DOHH2 (cell line): ENCODE measurements around the gene MBD5.

Source experiments
- CTCF ChIP-seq: fragments of 200-600 bp; sonication (generic); IDR thresholded peaks from one replicate; pipeline ENCODE4 v1.5.1; 2014; ENCODE audit warnings: antibody characterized with exemption, mild to moderate bottlenecking, low read depth, low read length; ENCODE audit not compliant: poor library complexity, severe bottlenecking
- EZH2phosphoT487 ChIP-seq: fragments of 200-600 bp; sonication (generic); IDR thresholded peaks from 2 replicates; pipeline ENCODE4 v1.6.1; 2017; ENCODE audit warnings: borderline replicate concordance, mild to moderate bottlenecking, antibody characterized with exemption, low read length, moderate library complexity, mixed read lengths

GRCh38 chr2:148410899-148411298 is 390.0 kb downstream of the MBD5 start:
- TF ChIP-seq CTCF (no peak), EZH2phosphoT487 (no peak)
